HCT116 (cell line): ENCODE results near the gene ATF6B. TPM values are rescaled to one million over a fixed set of nuclear protein-coding genes. Genes with fewer than 3 reads are reported as not detected.

Experiments
- ATAC-seq: fragments of 200-7000 bp; cut with Tn5 transposase; 2 replicates; pipeline ENCODE4 v1.9.1; 2020; ENCODE audit warnings: mild to moderate bottlenecking, moderate library complexity
- BruUV-seq: library from RNA; stranded (reverse); fragments of 400-500 nt; replicated peaks from 2 replicates; lab custom pipeline; 2021; lab: Mats Ljungman, UMichigan
- CTCF ChIA-PET: fragments of 300-600 bp; sonication (Branson Sonifier 250); formaldehyde crosslinking; loops from one replicate; lab custom pipeline; 2021; ENCODE audit warnings: antibody characterized with exemption; lab: Charles Lee
- POLR2A ChIA-PET: fragments of 300-600, 350-600 bp; sonication (Branson Sonifier 250); formaldehyde crosslinking; loops from one replicate; lab custom pipeline; 2021; ENCODE audit warnings: antibody characterized with exemption; lab: Charles Lee
- RAD21 ChIA-PET, 2 experiments: fragments of 300-600 bp; sonication (Branson Sonifier 250); formaldehyde crosslinking; loops; one replicate each; lab custom pipeline; 2023; ENCODE audit warnings: low total read pairs in 2 of 2; ENCODE audit not compliant: uncharacterized antibody in 2 of 2, unreplicated experiment in 2 of 2, low non-redundant PET in 1 of 2; lab: Charles Lee
- DNase-seq: peaks from one replicate; pipeline ENCODE4 v3.0.0-alpha.2; 2010; ENCODE audit warnings: low read depth, low spot score
- H2AFZ ChIP-seq: fragments of 200-600 bp; shearing (Covaris generic), sonication (generic); 2 replicates; pipeline ENCODE4 v1.6.1; 2017; ENCODE audit warnings: low read depth, mixed run types, mixed read lengths, antibody characterized with exemption, low read length; ENCODE audit not compliant: poor library complexity, severe bottlenecking
- H3K27ac ChIP-seq: 2 replicates; pipeline ENCODE4 v1.5.1; 2012; ENCODE audit warnings: low read depth, low read length
- H3K27me3 ChIP-seq: fragments of 200-600 bp; sonication (generic); 2 replicates; pipeline ENCODE4 v1.6.1; 2016; ENCODE audit warnings: mixed run types, low read length, mixed read lengths; ENCODE audit not compliant: insufficient read depth
- H3K36me3 ChIP-seq, 2 experiments: fragments of 200-500 bp in 1 of 2; fragments of 200-600 bp in 1 of 2; sonication (Bioruptor generic) in 1 of 2; sonication (generic) in 1 of 2; 2 replicates each; pipeline versions ENCODE4 v1.5.1 to v1.6.1; 2014 to 2016; ENCODE audit warnings: low read length in 2 of 2, inconsistent platforms in 1 of 2, mixed read lengths in 1 of 2, mixed run types in 1 of 2; ENCODE audit not compliant: insufficient read depth in 2 of 2, control insufficient read depth in 1 of 2
- H3K4me1 ChIP-seq, 2 experiments: fragments of 200-600 bp in 1 of 2; sonication (generic) in 1 of 2; 2 replicates each; pipeline versions ENCODE4 v1.5.1 to v1.6.1; 2012 to 2017; ENCODE audit warnings: low read length in 2 of 2, inconsistent platforms in 1 of 2, mild to moderate bottlenecking in 1 of 2, mixed read lengths in 1 of 2, mixed run types in 1 of 2, moderate library complexity in 1 of 2; ENCODE audit not compliant: insufficient read depth in 2 of 2, control insufficient read depth in 1 of 2
- H3K4me2 ChIP-seq: fragments of 200-600 bp; sonication (generic); 2 replicates; pipeline ENCODE4 v1.6.1; 2017; ENCODE audit warnings: mixed run types, low read length, mixed read lengths
- H3K4me3 ChIP-seq, 2 experiments: fragments of 200-600 bp in 1 of 2; sonication (generic) in 1 of 2; replicated peaks in 1 of 2; 2 replicates each; pipeline ENCODE4 v1.5.1; 2011 to 2016; ENCODE audit warnings: low read length in 2 of 2, control low read depth in 1 of 2, low read depth in 1 of 2, mild to moderate bottlenecking in 1 of 2, mixed read lengths in 1 of 2, mixed run types in 1 of 2
- H3K79me2 ChIP-seq: fragments of 200-600 bp; sonication (generic); 2 replicates; pipeline ENCODE4 v1.6.1; 2017; ENCODE audit warnings: mild to moderate bottlenecking, mixed run types, low read length, moderate library complexity, mixed read lengths; ENCODE audit not compliant: insufficient read depth
- H3K9ac ChIP-seq: fragments of 200-600 bp; sonication (generic); 2 replicates; pipeline ENCODE4 v1.6.1; 2016; ENCODE audit warnings: low read length, mixed read lengths
- H3K9me2 ChIP-seq: fragments of 200-600 bp; sonication (generic), shearing (Covaris generic); 2 replicates; pipeline ENCODE4 v1.6.1; 2017; ENCODE audit warnings: mixed run types, mild to moderate bottlenecking, moderate library complexity; ENCODE audit not compliant: insufficient read depth
- H3K9me3 ChIP-seq, 2 experiments: fragments of 200-500 bp in 1 of 2; fragments of 200-600 bp in 1 of 2; sonication (Bioruptor generic) in 1 of 2; sonication (generic) in 1 of 2; 2 replicates each; pipeline ENCODE4 v1.6.1; 2014 to 2017; ENCODE audit warnings: low read length in 2 of 2, mixed read lengths in 2 of 2, inconsistent platforms in 1 of 2, low read depth in 1 of 2, mild to moderate bottlenecking in 1 of 2, mixed run types in 1 of 2, moderate library complexity in 1 of 2; ENCODE audit not compliant: control insufficient read depth in 1 of 2, insufficient read depth in 1 of 2
- H4K20me1 ChIP-seq: fragments of 200-600 bp; sonication (generic), shearing (Covaris generic); 2 replicates; pipeline ENCODE4 v1.6.1; 2017; ENCODE audit warnings: mixed run types, mild to moderate bottlenecking, moderate library complexity; ENCODE audit not compliant: insufficient read depth
- CBX3 ChIP-seq: IDR thresholded peaks from 2 replicates; pipeline ENCODE4 v1.6.1; 2012; ENCODE audit warnings: low read depth
- EGR1 ChIP-seq: IDR thresholded peaks from 2 replicates; pipeline ENCODE4 v1.6.1; 2012; ENCODE audit warnings: low read depth
- ELF1 ChIP-seq: IDR thresholded peaks from 2 replicates; pipeline ENCODE4 v1.6.1; 2012; ENCODE audit warnings: low read depth, borderline replicate concordance
- EZH2 ChIP-seq: fragments of 200-600 bp; sonication (generic); IDR thresholded peaks from 2 replicates; pipeline ENCODE4 v1.6.1; 2017; ENCODE audit warnings: antibody characterized with exemption, mixed run types
- EZH2phosphoT487 ChIP-seq: fragments of 200-600 bp; IDR thresholded peaks from 2 replicates; pipeline ENCODE4 v1.6.1; 2018; ENCODE audit warnings: antibody characterized with exemption, borderline replicate concordance
- FOSL1 ChIP-seq: IDR thresholded peaks from 2 replicates; pipeline ENCODE4 v1.6.1; 2012; ENCODE audit warnings: low read depth
- JUND ChIP-seq: IDR thresholded peaks from 2 replicates; pipeline ENCODE4 v1.6.1; 2012
- POLR2AphosphoS5 ChIP-seq: IDR thresholded peaks from 2 replicates; pipeline ENCODE4 v1.6.1; 2011; ENCODE audit warnings: mild to moderate bottlenecking, low read depth, low read length, moderate library complexity
- RAD21 ChIP-seq: IDR thresholded peaks from 2 replicates; pipeline ENCODE4 v1.6.1; 2012; ENCODE audit warnings: low read depth, mild to moderate bottlenecking
- SIN3A ChIP-seq: IDR thresholded peaks from 2 replicates; pipeline ENCODE4 v1.6.1; 2012; ENCODE audit warnings: low read depth
- SP1 ChIP-seq: IDR thresholded peaks from 2 replicates; pipeline ENCODE4 v1.6.1; 2012; ENCODE audit warnings: low read depth
- SRF ChIP-seq: IDR thresholded peaks from 2 replicates; pipeline ENCODE4 v1.6.1; 2012; ENCODE audit warnings: low read depth
- YY1 ChIP-seq: IDR thresholded peaks from 2 replicates; pipeline ENCODE4 v1.6.1; 2011; ENCODE audit warnings: low read length, low read depth, moderate library complexity, mild to moderate bottlenecking; ENCODE audit not compliant: insufficient replicate concordance; ENCODE audit errors: extremely low read depth
- ZBTB33 ChIP-seq: IDR thresholded peaks from 2 replicates; pipeline ENCODE4 v1.6.1; 2011; ENCODE audit warnings: mild to moderate bottlenecking, low read length, moderate library complexity; ENCODE audit not compliant: insufficient replicate concordance; ENCODE audit errors: extremely low read depth
- ZFX ChIP-seq: fragments of 450-650 bp; IDR thresholded peaks from 2 replicates; pipeline ENCODE4 v1.6.1; 2017
- ZNF274 ChIP-seq: fragments of 200-500 bp; sonication (Bioruptor generic); IDR thresholded peaks from 2 replicates; pipeline ENCODE4 v1.6.1; 2014; ENCODE audit warnings: mild to moderate bottlenecking, low read depth, low read length, inconsistent platforms
- intact Hi-C: fragments of 100-400 bp; cut with micrococcal nuclease; formaldehyde crosslinking; loops from 2 replicates; pipeline ENCODE4 v1.10.0; 2022
- total RNA-seq: library from RNA; stranded (reverse); gene quantifications from one replicate; pipeline ENCODE4 v1.2.1, GENCODE V29; 2021; ENCODE audit not compliant: unreplicated experiment

The ATF6B gene
- total RNA-seq, 1 experiment from 2014 or later: 63.9 TPM

- no peak for ATAC-seq
- BruUV-seq: no TSS peak
- Histone ChIP-seq H2AFZ (no peak overlapping the region), H3K9me3 (no peaks in the 10 kb centered on the region), H3K27ac (no peak overlapping the region), H3K27me3 (no peaks in the 10 kb centered on the region), H3K4me2 (no peak overlapping the region), H3K79me2 (no peaks in the 10 kb centered on the region), H3K4me1 (no peaks in the 10 kb centered on the region), H3K9me2 (no peaks in the 10 kb centered on the region), H3K36me3 (no peaks in the 10 kb centered on the region)
- CTCF ChIA-PET: no interaction called here
- intact Hi-C loops: no loop called here
- TF ChIP-seq YY1: no peak
- TF ChIP-seq ZFX: no peak
- no peak for TF ChIP-seq ELF1
- TF ChIP-seq SRF: no peak
- no peak for TF ChIP-seq RAD21
- no peak for TF ChIP-seq SP1
- TF ChIP-seq ZNF274: no peak
- no peak for TF ChIP-seq EZH2phosphoT487
- no peak for TF ChIP-seq SIN3A
- TF ChIP-seq ZBTB33: no peak
- no peak for TF ChIP-seq EZH2
- TF ChIP-seq FOSL1: no peak
- TF ChIP-seq POLR2AphosphoS5: no peak
- TF ChIP-seq CBX3: no peak
- no peak for TF ChIP-seq JUND
- no peak for TF ChIP-seq EGR1
- TF ChIP-seq, all 23 proteins: peak for 0
- RAD21 ChIA-PET: no interaction called here
- Histone ChIP-seq H4K20me1 (no peaks in the 10 kb centered on the region), H3K9ac (no peak overlapping the region), H3K4me3 (no peak overlapping the region)
- POLR2A ChIA-PET: no interaction called here
- no peak for DNase-seq
These were observed 31.4 kb downstream of the ATF6B start for GRCh38 chr6:32096394-32097258.
